Measurements from ENCODE around the gene ZC3HAV1L. TPM values are rescaled to one million over a fixed set of nuclear protein-coding genes. Genes with fewer than 3 reads are reported as not detected.
"Not testable (repeated sequence)": the region's sequence is repeated elsewhere in the genome, so short reads cannot be mapped to it uniquely, and the experiment has no call there.

Gene ZC3HAV1L
- total and polyA plus RNA-seq, 10 donors, result 0.08 to 27.7 (median 11.6) TPM

- Histone ChIP-seq H3K4me3 (peak overlapping the region in 6 of 8 donors; percentile 47 to 79 (median 55)), H3K4me1 (peaks cover 4 to 22% (median 19%) of the 10 kb centered on the region in 6 donors), H3K9me3 (no peaks in the 10 kb centered on the region), H3K27me3 (replicated peaks in 1 of 7) (peaks cover 0 to 49% (median 14%) of the 10 kb centered on the region in 7 donors), H3K36me3 (no peaks in the 10 kb centered on the region), H3K27ac (no peak overlapping the region)
- DNase-seq, result no peak
- intact Hi-C loops (cut with DNase I; ENCODE audit: low total_unique reads), result no loop called here
- 53 to 67% (median 59%) methylated on average over 9 of the region's 9 CpGs for WGBS, 5 donors
- no peak for TF ChIP-seq POLR2AphosphoS5 (IDR thresholded peaks at IDR 0.05)
- no peak for TF ChIP-seq CTCF (IDR thresholded peaks at IDR 0.05 in 8 of 11, conservative IDR thresholded peaks at IDR 0.05 in 3 of 11)
- TF ChIP-seq POLR2A (IDR thresholded peaks at IDR 0.05), result no peak
Observed at GRCh38 chr7:138979988-138980562, 55.8 kb downstream of the ZC3HAV1L start.

GRCh38 chr7:138979226-138979979 is 56.4 kb downstream of the ZC3HAV1L start:
- no peaks in the 10 kb centered on the region for H3K9me3 ChIP-seq
- peaks cover 4 to 22% (median 19%) of the 10 kb centered on the region in 6 donors for H3K4me1 ChIP-seq
- peak overlapping the region in 1 of 8 donors; percentile 79 for H3K4me3 ChIP-seq
- DNase-seq, result no peak
- intact Hi-C loops (cut with DNase I; ENCODE audit: low total_unique reads), result no loop called here
- 88 to 95% (median 93%) methylated on average over 6 of the region's 6 CpGs for WGBS, 5 donors
- peaks cover 0 to 50% (median 14%) of the 10 kb centered on the region in 7 donors for H3K27me3 ChIP-seq (replicated peaks in 1 of 7)
- no peak overlapping the region for H3K27ac ChIP-seq
- no peaks in the 10 kb centered on the region for H3K36me3 ChIP-seq
- TF ChIP-seq CTCF (IDR thresholded peaks at IDR 0.05 in 8 of 11, conservative IDR thresholded peaks at IDR 0.05 in 3 of 11), result peak in 1 of 11 experiments; percentile 4
- TF ChIP-seq POLR2AphosphoS5 (IDR thresholded peaks at IDR 0.05), result no peak

GRCh38 chr7:138978541-138979184 is 57.2 kb downstream of the ZC3HAV1L start:
- 82 to 91% (median 85%) methylated on average over 6 of the region's 6 CpGs for WGBS, 5 donors
- TF ChIP-seq CTCF (IDR thresholded peaks at IDR 0.05 in 8 of 11, conservative IDR thresholded peaks at IDR 0.05 in 3 of 11), result peak in 1 of 11 experiments; percentile 4
- no peak for TF ChIP-seq POLR2A (IDR thresholded peaks at IDR 0.05)
- no peak for TF ChIP-seq POLR2AphosphoS5 (IDR thresholded peaks at IDR 0.05)
- Histone ChIP-seq H3K4me3 (no peak overlapping the region), H3K9me3 (no peaks in the 10 kb centered on the region), H3K4me1 (peaks cover 4 to 22% (median 19%) of the 10 kb centered on the region in 6 donors), H3K27ac (no peak overlapping the region), H3K36me3 (no peaks in the 10 kb centered on the region), H3K27me3 (replicated peaks in 1 of 7) (peaks cover 0 to 55% (median 14%) of the 10 kb centered on the region in 7 donors)
- intact Hi-C loops (cut with DNase I; ENCODE audit: low total_unique reads), result no loop called here
- DNase-seq, result no peak

GRCh38 chr7:138976161-138976560 is 59.7 kb downstream of the ZC3HAV1L start:
- WGBS, 5 donors, result 86 to 94% (median 92%) methylated on average over 11 of the region's 11 CpGs
- H3K4me1 ChIP-seq, result peaks cover 0 to 14% (median 12%) of the 10 kb centered on the region in 6 donors
- not testable (repeated sequence) for H3K27ac ChIP-seq

More at GRCh38 chr7:138976161-138976560, 59.7 kb downstream of the ZC3HAV1L start:
- peaks cover 0 to 38% (median 14%) of the 10 kb centered on the region in 7 donors for H3K27me3 ChIP-seq (replicated peaks in 1 of 7)
- H3K36me3 ChIP-seq; intact Hi-C loops (cut with DNase I; ENCODE audit: low total_unique reads); H3K9me3 ChIP-seq; H3K4me3 ChIP-seq; DNase-seq: not testable (repeated sequence)

Other genes with a start within 250 kb of the ZC3HAV1L start
- not detected for gene TMEM213, start 238.0 kb downstream of the ZC3HAV1L start, total RNA-seq
- gene TMEM213, start 238.0 kb downstream of the ZC3HAV1L start, polyA plus RNA-seq, result under 1 TPM in 1 of 3 donors, not detected in 2; 0.05 TPM
- gene ATP6V0A4, start 237.8 kb downstream of the ZC3HAV1L start, total RNA-seq, result not detected
- gene ATP6V0A4, start 237.8 kb downstream of the ZC3HAV1L start, polyA plus RNA-seq, result not detected
- 1 to 10 TPM in 4 of 7 donors, under 1 TPM in 3; 0.67 to 1.8 (median 1.0) TPM for gene KIAA1549, start 54.7 kb downstream of the ZC3HAV1L start, total RNA-seq
- under 1 TPM; 0.03 to 0.10 (median 0.09) TPM for gene KIAA1549, start 54.7 kb downstream of the ZC3HAV1L start, polyA plus RNA-seq
- gene ZC3HAV1, start 73.7 kb upstream of the ZC3HAV1L start, total RNA-seq, result 10 to 100 TPM; 53.4 to 82.4 (median 68.3) TPM
- 10 to 100 TPM; 12.7 to 19.0 (median 13.0) TPM for gene ZC3HAV1, start 73.7 kb upstream of the ZC3HAV1L start, polyA plus RNA-seq
- 10 to 100 TPM; 14.6 to 23.4 (median 19.1) TPM for gene UBN2, start 195.2 kb upstream of the ZC3HAV1L start, total RNA-seq
- gene UBN2, start 195.2 kb upstream of the ZC3HAV1L start, polyA plus RNA-seq, result 1 to 10 TPM; 1.2 to 2.0 (median 1.3) TPM